LoVo (cell line): ENCODE measurements around the gene RAPGEF1.
"Not testable (repeated sequence)": the region's sequence is repeated elsewhere in the genome, so short reads cannot be mapped to it uniquely, and the experiment has no call there.

ENCODE experiments used
- DNase-seq: peaks from one replicate; pipeline ENCODE4 v3.0.0-alpha.2; 2016; ENCODE audit warnings: low spot score

The RAPGEF1 gene

DNA sequence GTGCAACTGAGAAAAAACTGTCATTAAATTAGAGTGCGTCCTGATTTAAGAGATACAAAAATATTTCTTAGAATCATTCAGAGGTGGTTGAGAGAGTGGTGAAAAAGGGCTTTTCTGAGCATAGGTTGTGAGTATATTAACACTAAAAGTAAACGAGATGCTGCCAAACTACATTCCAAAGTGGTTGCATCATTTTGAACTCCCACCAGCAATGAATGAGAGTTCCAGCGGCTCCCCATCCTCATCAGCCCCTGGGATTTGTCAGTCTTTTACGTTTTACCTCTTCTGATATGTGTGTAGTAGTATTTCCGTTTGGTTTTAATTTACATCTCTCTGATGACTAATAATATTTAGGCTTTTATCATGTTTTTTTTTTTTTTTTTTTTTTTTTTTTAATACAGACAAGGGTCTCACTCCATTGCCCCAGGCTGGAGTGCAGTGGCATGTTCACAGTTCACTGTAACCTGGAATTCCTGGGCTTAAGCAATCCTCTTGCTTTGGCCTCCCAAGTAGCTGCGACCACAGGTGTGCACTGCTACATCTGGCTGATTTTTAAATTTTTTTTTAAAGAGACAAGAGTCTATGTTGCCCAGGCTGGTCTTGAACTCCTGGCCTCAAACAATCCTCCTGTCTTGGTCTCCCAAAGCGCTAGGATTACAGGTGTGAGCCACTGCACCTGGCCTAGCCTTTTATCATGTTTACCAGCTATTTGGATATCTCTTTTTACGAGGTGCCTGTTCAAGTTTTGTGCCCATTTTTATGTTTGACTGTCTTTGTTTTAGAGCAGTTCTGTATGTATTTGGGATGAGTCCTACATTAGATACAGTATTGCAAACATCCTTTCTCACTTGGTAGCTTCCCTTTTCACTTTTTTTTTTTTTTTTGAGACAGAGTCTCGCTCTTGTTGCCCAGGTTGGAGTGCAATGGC, 177.6 kb downstream of the RAPGEF1 start:
- DNase-seq = peak; percentile 15

DNA sequence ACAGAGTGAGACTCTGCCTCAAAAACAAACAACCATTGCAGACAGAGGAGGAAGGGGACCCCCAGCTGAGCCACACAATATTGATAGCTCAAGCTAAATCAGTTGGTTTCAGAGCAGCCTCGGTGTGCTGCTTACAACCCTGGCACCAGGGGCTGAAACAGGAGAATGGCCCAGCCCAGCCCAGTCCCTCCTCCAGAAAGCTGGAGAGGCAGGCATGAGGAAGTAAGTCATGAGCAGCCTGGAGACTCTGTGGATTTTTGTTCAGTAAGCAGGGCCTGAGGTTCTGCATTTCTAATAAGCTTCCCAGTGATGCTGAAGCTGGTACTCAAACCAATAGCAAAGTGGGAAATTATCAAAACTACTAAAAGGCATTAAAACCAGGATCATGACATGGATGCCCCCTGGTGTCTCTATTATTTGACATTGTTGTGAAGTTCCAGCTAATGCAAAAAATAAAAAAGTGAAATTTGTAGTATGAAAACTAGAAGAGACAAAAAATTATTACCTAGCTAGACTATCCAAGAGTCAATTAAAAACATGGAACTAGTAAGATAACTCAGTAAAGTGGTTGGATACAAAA, 180.4 kb downstream of the RAPGEF1 start:
- no peak for DNase-seq

DNA sequence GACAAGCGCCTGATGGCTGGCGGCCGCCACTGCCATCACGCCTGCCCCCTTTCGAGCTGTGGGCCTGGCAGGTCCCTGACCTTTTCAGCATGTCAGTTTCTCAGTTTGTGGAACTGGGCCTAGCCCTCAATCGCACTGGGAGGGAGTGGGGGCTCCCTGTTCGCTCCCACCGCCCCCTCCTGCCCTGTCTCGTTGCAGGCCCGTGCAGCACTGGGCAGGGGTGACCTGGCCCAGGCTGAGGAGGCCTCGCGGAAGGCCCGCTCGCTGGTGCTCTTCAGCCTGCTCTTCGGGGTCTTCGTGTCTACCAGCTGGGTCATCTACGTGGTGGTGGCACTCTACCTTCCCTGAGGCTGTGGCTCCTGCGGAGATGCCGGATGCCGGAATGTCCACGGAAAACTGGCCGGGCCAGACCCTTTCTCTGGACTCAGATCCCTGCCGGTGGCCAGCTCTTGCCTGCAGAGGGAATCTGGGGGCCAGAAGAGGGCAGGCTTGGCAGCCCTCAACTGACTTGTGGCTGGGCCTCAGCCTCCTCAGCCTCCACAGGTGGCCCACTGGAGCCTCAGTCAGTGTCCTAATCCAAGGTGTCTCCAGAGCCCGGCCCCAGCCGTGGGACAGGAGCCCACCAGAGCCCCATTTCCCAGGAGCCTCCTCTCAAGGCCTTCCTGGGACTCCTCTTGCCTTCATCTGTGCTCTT, 181.9 kb downstream of the RAPGEF1 start:
- DNase-seq = no peak

DNA sequence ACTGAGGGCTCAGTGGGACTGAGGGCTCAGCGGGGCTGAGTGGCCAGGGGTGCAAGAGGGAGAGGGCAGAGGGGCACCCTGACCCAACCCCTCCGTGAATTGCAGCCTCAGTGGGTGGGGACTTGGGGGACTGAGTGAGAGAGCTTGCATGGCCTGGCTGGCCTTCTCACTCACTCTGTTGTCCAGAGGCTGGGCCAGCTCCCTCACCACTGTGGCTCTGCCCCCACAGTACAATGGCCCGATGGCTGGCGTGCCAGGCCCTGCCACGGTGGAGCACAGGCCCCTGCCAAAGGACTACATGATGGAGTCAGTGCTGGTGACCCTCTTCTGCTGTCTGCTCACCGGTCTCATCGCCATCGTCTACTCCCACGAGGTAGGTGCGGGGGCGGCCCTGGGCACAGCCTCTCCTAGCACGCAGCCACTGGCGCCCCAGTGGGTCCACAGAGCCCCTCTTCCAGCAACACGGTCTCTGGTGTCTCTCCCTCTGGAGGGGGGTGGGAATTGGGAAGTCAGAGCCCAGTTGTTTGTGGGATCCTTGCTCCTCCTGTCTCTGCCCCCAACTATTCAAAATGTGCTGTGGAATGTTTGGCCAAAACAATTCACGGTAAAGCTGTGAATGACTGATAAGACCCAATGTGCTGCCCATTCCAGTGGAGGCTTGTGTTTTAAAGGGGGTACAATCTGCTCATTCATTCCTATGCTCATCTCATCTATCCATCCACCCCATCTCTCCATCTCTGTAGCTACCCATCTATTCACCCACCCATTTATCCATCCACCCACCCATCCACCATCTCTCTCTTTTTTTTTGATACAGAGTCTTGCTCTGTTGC, 183.8 kb downstream of the RAPGEF1 start:
- DNase-seq = no peak

DNA sequence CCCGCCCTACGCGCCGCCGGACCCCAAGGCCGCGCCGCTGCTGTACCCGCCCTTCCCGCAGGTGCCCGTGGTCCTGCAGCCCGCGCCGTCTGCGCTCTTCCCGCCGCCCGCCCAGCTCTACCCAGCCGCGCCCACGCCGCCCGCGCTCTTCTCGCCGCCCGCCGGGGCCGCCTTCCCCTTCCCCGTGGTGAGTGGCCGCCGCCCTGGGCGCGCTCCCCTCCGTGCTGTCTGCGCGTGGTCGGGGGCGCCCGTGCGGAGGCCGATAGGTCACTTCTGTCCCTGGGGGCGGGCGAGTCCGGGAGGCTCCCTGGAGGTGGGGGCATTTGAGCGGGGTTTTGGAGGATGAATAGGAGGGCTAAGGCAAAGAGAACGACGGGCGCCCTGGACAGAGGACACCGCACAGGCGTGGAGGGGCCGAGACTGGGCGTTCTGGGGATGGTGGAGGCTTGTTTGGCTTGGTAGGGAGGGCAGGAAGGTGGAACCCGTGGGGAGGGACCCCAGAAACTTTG, 185.0 kb downstream of the RAPGEF1 start:
- DNase-seq = no peak

DNA sequence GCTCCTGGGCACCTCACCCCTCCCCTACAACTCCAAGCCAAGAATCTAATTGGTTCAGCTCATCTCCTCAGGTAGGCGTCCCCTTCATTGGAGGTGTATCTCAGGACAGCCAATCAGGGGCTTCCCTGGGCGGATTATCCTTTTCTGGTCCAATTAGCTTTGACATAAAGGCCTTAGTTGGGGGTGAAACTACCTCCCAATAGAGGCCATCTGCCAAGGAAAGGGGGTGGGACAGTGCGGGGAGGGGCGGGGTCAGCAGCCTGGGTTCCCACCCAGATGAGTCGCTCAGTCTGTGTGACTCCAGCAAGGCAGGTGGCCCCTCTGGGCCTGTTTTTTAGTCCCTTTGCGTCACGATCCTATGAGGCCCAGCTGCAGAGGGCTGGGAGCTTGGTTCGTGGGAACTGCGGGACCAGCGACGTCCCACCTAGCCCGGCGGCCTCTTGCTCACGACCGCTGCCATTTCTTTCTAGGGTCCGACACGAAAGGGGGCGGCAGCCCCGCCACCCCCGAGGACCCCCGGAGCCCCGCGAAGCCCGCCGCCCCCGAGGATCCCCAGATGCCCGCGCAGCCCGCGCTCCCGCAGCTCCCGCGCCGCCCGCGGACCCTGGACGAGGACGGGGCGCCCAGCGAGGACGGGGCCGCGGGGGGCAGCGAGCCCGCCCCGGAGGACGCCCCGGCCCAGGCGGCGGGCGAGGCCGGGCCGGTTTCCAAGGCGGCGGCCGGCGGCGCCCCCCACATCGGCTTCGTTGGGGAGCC, 185.6 kb downstream of the RAPGEF1 start:
- no peak for DNase-seq

DNA sequence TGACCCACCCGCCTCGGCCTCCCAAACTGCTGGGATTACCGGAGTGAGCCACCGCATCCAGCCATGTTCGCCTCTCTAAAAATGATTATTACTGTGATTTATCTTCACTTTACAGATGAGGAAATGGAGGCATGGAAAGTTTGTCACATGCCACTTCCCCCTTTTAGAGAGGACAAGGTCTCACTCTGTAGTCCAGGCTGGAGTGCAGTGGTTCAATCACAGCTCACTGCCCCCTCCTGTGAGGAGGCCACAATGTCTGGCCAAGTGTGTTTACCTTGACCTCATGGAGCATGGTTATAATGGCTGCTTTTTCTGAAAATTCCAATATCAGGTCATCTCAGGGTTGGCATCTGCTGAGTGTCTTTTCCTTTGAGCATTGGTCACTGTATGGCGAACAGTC, 187.8 kb downstream of the RAPGEF1 start:
- no peak for DNase-seq

DNA sequence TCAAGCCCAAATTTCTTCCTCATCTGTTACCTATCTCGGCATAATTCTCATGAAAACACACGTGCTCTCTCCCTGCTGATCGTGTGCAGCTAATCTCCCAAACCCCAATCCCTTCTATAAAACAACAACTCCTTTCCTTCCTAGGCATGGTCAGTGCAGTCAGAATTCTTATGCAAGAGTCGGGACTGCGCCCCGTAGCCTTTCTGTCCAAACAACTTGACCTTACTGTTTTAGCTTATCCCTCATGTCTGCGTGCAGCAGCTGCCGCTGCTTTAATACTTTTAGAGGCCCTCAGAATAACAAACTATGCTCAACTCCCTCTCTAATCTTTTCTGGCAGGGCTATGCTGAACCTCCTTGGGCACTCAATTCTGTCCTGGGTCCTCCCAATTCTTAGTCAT, 189.4 kb downstream of the RAPGEF1 start:
- not testable (repeated sequence) for DNase-seq

DNA sequence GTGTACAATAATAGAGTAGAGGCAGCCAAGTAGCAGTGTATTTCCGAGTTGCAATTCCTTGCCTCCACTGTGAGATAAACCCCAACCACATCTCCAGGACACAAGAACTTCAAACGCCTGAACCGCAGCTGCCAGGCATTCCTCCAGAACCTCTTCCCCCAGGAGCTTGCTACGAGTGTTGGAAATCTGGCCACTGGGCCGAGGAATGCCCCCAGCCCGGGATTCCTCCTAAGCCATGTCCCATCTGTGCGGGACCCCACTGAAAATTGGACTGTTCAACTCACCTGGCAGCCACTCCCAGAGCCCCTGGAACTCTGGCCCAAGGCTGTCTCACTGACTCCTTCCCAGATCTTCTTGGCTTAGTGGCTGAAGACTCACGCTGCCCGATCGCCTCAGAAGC, 190.7 kb downstream of the RAPGEF1 start:
- DNase-seq = not testable (repeated sequence)

DNA sequence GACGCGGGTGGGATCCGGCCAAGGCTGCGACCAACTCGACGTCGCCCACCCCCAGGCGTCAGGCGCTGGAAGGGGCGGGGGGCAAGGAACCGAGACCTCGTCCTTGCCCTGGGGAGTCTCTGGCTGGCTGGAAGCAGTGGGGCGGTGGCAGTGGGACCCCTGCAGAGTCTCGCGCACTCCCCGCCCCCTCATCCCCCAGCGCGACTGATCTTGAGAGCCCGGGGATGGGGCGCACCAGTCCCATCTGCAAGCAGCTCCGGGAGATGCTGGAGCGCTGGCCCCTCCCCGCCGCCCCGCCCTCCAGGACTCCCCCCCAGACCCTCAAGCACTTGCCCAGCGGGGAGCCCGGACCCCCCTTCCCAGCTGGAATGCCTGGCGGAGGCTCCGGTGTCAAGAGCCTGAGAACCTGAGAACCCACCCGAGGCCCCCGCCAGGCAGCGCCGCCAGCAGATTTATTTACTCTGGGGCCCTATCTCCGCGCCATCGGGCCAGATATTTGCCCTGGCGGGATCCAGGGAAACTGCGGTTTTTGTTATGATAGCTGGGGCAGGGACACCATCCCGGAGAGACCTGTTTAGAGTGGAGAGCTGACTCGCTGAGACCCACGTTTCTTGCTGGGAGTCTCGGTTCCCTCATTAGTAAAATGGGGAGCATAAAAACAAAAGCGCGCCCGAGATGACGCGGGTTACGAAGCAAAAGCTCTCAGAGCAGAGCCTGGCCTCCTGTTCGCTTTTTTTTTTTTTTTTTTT, 193.4 kb downstream of the RAPGEF1 start:
- no peak for DNase-seq

DNA sequence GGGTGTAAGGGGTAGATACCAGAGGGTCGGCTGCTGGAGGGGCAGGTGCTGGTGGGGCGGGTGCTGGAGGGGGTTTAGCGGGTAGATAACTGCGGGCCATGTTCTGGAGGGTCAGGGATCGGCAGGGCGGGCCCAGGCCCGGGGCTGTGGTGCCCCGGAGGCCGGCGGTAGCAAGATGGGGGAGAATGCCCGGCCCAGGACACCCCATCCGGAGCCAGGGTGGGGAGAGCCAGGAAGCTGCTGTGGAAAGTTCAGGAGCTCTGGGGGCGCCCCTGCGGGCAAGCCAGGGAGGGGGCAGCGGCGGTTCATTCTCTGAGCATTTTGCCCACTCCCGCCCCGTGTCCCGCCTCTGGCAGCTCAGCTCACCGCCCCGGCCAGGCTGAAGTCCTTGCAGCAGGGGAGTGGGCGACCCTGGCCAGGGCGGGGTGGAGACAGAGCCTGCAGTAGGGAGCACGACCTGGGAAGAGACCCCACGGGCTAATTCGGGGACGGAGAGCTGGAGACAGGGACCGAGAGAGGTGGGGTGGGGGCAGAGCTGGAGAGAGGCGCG, 194.0 kb downstream of the RAPGEF1 start:
- DNase-seq = no peak

DNA sequence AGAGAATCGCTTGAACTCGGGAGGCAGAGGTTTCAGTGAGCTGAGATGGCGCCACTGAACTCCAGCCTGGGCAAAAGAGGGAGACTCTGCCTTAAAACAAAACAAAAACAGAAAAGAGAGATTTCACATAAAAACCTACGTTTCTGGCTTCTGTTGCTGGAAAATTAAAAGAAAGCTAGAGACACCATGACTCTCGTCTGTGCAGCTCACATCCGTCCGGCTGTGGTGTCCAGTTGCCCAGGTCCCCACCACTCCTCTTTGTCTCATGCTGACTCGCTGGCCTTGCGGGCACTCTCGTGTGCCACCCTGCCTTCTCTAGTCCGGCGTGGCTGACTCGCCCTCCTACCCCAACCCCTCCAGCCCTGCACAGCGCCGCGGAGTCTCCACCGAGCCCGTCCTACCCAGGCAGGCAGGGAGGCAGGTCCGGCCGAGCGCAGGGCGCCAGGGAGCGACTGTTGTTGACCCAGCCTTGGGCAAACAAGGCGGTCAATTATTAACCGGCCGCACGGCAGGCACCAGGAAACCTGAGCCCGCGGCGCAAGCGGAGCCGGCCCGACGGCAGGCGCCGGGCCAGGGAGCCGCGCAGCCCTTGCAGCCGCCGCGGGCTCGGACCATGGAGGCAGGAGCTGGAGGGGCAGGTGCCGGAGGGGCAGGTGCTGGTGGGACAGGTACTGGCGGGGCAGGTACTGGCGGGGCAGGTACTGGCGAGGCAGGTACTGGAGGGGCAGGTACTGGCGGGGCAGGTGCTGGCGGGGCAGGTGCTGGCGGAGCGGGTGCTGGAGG, 194.7 kb downstream of the RAPGEF1 start, which contains the start of gene PRRT1B:
Gene PRRT1B, plus strand, starts transcription at position 521 of the 783 bp plus-strand sequence. Its CDS starts 93 bp downstream, at position 614.
- peak; percentile 85 for DNase-seq

DNA sequence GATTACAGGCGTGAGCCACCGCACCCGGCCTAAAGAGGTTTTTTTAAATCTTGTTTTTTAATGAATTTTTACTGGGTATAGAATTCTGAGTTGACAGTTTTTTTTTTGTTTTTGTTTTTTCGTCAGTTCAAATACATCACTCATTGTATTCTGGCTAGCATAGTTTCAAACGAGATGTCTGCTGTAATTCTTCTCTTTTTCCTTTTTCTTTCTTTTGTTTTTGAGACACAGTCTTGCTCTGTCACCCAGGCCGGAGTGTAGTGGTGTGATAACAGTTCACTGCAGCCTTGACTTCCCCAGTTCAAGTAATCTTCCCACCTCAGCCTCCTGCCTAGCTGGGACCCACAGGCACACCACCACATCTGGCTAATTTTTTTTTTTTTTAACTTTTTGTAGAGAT, 196.7 kb downstream of the RAPGEF1 start:
- no peak for DNase-seq

DNA sequence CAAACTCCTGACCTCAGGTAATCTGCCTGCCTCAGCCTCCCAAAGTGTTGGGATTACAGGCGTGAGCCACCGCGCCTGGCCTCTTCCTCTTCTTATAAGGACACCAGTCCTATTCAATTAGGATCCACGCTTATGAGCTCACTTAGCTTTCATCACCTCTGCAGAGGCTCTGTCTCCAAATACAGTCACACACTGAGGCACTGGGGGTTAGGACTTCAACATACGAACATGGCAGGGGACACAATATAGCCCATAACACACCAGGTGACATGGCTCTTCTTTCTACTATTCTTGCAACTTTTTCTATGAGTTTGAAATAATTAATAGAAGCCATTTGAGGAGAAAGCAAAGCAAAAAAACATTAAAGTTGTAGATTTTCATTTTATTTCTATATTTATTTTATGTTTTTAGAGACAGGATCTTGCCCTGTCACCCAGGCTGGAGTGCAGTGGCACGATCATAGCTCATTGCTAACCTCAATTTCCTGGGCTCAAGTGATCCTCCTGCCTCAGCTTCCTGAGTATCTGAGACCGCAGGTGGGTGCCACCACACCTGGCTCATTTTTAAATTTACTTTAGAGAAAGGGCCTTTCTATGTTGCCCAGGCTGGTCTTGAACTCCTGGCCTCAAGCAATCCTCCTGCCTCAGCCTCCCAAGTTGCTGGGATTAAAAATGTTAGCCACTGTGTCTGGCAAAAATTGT, 200.5 kb downstream of the RAPGEF1 start:
- no peak for DNase-seq

DNA sequence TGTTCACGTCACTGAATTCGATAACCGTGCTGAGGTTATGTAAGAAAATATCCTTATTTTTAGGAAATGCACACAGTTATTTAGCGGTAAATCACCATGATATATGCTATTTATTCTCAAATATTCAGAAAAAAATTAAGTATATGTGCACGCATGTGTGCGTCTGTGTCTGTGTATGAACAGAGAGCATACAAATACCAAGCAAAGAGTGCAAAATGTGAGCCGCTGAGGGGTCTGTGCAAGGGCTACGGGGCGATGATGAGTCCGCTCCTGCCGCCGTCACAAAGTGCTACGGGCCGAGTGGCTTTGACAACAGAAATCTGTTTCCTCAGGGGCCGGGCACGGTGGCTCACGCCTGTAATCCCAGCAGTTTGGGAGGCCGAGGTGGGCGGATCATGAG, 201.9 kb downstream of the RAPGEF1 start:
- no peak for DNase-seq

DNA sequence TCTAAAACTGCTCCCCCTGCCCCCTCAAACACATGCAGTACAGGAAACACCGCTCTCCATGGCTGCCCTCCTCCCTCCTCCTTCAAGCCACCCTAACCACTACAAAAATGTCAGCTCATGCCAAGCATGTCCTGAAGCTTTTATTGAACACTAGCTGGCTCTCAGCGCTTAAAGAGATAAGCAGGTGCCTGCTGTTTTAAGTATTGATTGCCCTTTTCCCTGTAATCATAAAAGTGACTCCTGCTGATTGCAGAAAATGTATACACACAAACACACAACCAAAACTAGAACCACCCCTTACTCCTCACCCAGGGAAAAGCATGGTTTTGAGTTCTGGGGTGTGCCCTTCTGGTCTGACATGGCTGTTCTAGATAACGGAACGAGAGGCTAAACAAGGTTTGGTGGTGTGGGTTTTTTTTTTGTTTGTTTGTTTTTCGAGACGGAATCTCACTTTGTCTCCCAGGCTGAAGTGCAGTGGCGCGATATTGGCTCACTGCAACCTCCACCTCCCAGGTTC, 205.1 kb downstream of the RAPGEF1 start:
- no peak for DNase-seq

DNA sequence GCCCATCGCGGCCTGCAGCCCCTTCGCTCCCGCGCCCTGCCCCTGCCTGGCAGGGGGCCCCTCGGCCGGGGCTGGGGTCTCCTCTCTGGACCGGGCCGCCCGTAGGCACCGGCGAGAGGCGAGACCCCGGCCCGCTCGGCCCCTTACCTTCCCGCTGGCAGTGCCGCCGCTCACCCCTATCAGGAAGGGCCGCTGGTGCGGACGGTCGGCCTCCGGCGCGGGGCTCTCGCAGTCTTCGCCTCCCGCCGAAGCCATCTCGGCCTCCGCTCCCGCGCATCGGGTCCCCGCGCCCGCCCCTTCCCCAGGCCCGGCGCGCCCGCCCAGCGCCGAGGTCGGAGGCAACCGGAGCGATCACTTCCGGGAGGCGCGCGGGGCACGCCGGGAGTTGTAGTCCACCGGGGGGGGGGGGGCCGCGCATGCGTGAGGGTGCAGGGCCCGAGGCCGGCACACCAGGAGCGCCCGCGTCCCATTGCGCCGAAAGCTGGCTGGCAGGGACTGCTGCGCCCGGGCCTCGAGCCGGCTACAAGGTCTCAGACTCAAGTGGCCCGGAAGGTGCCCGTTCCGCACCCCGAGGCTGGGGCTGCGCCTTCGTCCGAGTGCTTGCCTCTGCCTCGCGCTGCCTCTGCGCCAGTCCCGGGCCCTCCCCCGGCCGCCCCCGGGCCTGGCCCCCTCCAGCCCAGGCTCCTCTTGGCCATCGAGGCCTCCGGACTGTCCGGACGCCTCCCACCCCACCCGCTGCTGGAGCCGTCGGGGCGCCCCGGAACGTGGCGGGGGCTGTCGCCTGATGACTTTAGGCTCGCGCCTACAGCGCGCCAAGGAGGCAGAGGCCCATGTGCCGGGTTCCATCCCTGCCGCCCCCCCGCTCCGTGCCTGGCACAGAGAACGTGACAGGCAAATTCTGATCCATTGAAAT, 208.7 kb downstream of the RAPGEF1 start, which contains the start of gene UCK1:
Gene UCK1, minus strand, starts transcription at position 344 of the 913 bp plus-strand sequence. Its CDS starts 89 bp downstream, at position 255.
- peak; percentile 78 for DNase-seq
